ENCODE results near the gene METTL16.

DNA sequence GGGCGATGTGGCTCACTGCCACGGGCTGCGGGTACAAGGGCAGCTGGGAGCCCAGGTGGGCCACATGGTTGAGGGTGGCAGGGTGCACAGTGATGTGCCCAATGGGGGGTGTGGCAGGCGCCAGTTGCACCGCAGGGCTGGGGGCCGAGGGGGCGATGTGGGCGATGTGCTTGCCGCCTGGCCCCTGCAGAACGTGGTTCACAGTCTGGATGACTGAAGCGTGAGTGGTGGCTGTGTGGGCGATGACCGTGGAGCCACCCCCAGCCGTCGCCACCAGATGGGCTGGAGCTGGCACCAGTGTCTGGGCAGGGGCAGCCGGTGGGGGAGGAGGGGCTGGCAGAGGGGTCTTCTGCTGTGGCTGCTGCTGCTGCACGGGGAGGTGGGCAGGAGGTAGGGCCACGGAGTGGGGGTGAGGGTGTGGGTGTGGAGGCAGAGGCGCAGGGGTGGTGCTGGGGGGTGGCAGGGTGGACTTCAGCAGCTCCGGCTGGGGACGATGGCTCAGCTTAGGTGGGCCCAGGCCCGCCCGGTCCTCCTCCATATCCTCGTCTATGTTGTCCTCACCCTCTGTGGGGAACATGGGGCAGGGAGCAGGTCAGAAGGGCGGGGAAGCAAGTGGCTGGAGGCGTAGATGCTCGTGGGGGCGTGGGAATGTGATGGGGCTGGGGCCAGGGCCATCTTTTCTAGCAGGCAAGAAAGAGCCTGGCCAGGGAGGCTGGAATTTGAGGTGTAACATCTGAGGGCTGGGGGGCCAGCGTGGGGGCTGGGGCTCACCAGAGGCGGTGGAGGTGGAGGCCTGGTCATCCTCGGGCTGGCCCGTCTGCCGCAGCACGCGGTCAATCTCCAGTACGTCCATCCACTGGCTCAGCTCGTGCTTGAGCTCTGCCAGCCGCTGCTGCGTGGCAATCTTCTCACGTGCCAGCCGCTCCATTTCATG is 124.3 kb downstream of the METTL16 start:
- TF ChIP-seq PAX5 (IDR thresholded peaks at IDR 0.05; ENCODE audit: insufficient read depth, low read length, severe bottlenecking) (no peak), POLR2AphosphoS5 (IDR thresholded peaks at IDR 0.05; ENCODE audit: low read depth, low read length) (no peak)

All from GM12891 (cell line).